ENCODE measurements around the gene PTTG1IP. TPM values are rescaled to one million over a fixed set of nuclear protein-coding genes. Genes with fewer than 3 reads are reported as not detected.
A peak's percentile ranks its signal among the peaks of the same experiment; 100 is the strongest.

The PTTG1IP gene
- total RNA-seq, 2 experiments from 2014 or later, result 54.9 to 55.2 TPM

DNA sequence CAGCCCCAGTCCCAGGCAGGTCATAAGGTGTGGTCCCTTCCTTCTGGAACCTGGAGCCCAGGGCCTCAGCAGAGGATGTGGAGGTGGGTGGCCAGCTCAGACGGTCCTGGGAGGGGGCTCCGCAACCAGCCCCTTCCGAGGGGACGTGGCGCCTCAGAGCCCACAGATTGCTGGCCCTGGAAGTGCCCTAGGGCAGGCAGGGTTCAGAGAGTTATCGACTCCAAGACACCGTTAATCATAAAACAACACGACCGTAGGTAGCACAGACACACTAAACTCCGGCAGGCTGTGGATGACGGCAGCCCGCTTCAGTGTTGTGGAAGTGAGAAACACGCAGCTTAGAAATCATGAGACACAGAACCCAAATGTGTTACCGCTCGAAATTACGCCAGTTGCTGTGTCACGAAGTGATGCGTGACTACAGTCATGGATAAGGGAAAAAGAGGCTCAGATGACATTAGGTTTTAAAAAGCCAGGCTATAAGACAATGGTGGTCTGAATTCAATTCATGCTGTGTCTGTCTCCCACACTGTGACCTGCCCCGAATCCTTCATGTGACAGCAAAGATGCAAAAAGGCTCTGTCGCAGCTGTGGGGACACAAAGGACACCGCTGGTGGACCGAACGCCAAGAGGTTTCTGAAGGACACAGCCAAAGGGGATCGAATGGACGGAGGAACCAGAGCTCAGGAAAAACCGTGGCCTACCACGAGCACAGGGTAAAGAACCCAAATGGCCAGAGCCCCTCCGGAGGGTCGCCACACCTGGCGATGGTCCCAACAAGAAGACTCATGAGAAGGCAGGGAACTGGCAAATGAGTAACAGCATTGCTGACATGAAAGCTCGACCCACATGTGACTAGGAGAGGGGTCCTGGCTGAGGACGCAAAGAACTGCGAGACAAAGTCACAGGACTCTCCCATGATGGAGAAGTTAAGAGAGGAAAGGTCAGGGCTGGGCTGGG is 53.9 kb downstream of the PTTG1IP start:
- no peak for ATAC-seq
- CTCF ChIA-PET, result interaction anchor here (1.0 kb wide), 1 partner anchor 481 kb away, joined by 3 read pairs; the partner anchor contains the start of gene CFAP410
- peak overlapping the region; percentile 64 for H3K27ac Mint-ChIP-seq

DNA sequence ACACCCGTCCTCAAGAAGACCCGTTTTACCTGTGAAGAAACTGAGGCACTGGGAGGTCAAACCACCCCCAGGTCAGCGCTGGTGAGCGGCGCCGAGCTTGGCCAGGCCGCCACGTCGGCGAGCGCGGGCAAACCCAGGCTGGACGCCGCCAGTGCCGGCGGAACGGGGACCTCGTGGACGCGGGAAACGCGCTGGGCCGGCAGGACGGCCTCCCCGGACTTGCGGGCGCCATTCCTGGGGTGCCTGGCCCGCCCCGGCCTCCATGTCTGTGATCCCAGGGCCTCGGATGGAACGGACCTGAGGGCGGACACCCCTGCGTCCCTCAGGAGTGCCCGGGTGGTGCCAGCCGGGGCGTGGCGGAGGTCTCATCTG is 54.9 kb downstream of the PTTG1IP start:
- H3K36me3 Mint-ChIP-seq (ENCODE audit: low read depth), result peaks cover 3% of the 10 kb centered on the region
- POLR2A ChIA-PET, result interaction anchor here (1.5 kb wide), 1 partner anchor 17 kb away, joined by 3 read pairs; the partner anchor contains the start of gene UBE2G2
- DNase-seq (no peak), ATAC-seq (no peak)
- H3K4me1 Mint-ChIP-seq (ENCODE audit: low read depth), result peaks cover 19% of the 10 kb centered on the region
- peaks cover 5% of the 10 kb centered on the region for H3K27me3 Mint-ChIP-seq (ENCODE audit: low read depth)
- H3K27ac Mint-ChIP-seq, result peak overlapping the region; percentile 64
- CTCF ChIA-PET, result no interaction called here
- H3K9me3 Mint-ChIP-seq (ENCODE audit: insufficient read depth), result peaks cover 19% of the 10 kb centered on the region
- peak overlapping the region; percentile 51 for H3K4me3 Mint-ChIP-seq

More for the DNA sequence above, 53.9 kb downstream of the PTTG1IP start:
- peaks cover 5% of the 10 kb centered on the region for H3K27me3 Mint-ChIP-seq (ENCODE audit: low read depth)
- peaks cover 5% of the 10 kb centered on the region for H3K36me3 Mint-ChIP-seq (ENCODE audit: low read depth)
- peaks cover 17% of the 10 kb centered on the region for H3K4me1 Mint-ChIP-seq (ENCODE audit: low read depth)
- POLR2A ChIA-PET, result interaction anchor here (1.1 to 1.5 kb wide), 2 partner anchors 18 to 54 kb away, joined by 3 to 4 read pairs; partner anchors contain the start of genes PTTG1IP and UBE2G2
- no peak for DNase-seq
- peak overlapping the region; percentile 51 for H3K4me3 Mint-ChIP-seq
- peaks cover 20% of the 10 kb centered on the region for H3K9me3 Mint-ChIP-seq (ENCODE audit: insufficient read depth)

DNA sequence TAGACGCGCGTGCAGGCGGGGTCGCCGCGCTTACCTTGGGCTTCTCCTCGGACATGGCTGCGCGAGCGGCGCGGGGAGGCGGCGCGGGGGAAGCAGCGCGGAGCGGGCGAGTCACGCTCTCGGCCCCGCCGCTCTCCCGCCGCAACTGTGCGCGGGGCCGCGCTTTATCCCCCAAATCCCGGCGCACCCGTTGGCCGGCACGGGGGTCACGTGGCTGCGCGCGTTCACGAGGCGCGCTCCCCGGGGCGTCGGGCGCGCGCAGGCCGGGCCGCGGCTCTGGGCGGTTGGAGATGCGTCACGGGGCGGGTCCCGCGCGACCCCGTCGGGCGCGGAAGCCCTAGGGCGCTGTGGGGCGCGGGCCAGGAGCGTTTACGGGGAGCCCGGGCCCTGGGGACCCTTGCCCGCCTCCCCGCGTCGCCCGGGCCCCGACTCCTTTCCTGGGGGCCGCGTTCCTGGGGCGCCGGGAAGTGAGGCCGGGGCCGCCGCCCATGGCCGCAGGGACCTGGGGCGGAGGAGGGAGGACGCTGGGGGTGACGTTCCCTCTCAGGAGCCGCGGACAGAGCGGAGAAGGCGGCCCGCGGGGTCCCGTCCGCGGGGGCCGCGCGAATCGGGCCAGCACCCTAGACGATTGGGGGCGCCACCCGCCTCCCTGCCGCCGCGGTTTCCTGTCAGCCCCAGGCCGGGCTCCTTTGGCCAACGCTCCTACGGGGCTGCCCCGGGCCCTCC is 55.4 kb downstream of the PTTG1IP start, which contains the start of gene SUMO3:
SUMO3 (minus strand) TSS at position 149 of the 726 bp plus-strand sequence; CDS start at position 55, 94 bp downstream.
- H3K36me3 Mint-ChIP-seq (ENCODE audit: low read depth), result peaks cover 3% of the 10 kb centered on the region
- H3K4me1 Mint-ChIP-seq (ENCODE audit: low read depth), result peaks cover 20% of the 10 kb centered on the region
- ATAC-seq, result peak; percentile 78
- CTCF ChIA-PET, result interaction anchor here (0.7 to 1.0 kb wide), 3 partner anchors 16 to 307 kb away, joined by 3 to 5 read pairs (median 4); partner anchors contain the start of gene UBE2G2
- DNase-seq, result peak; percentile 86
- peak within 1 kb of the TSS; percentile 64 for H3K27ac Mint-ChIP-seq
- H3K9me3 Mint-ChIP-seq (ENCODE audit: insufficient read depth), result peaks cover 14% of the 10 kb centered on the region
- H3K4me3 Mint-ChIP-seq, result peak within 1 kb of the TSS; percentile 74
- peaks cover 5% of the 10 kb centered on the region for H3K27me3 Mint-ChIP-seq (ENCODE audit: low read depth)
- POLR2A ChIA-PET, result interaction anchor here (1.0 kb wide), 1 partner anchor 110 kb away, joined by 3 read pairs; no protein-coding TSS in a partner anchor

DNA sequence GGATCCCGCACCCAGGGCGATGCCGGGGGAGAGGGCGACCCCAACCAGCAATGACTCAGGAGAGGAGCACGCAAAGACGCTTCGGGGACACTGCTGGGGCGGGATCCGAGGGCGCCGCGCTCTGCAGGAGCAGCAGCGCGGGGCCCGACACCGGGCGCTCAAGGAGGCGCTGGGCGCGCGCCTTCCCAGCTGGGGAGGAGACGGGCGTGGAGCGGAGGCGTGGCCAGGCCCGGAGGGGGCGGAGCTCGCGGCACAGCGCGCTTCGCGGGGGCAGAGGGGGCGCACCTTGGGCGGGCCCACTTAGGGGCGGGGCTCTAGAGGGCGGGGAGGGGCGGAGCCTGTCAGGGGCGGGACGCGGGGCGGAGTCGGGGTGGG is 56.0 kb downstream of the PTTG1IP start:
- peak overlapping the region; percentile 20 for H3K27ac Mint-ChIP-seq
- peaks cover 5% of the 10 kb centered on the region for H3K27me3 Mint-ChIP-seq (ENCODE audit: low read depth)
- ATAC-seq (peak; percentile 90), DNase-seq (peak; percentile 95)
- ChIA-PET CTCF (interaction anchor here (0.7 to 1.0 kb wide), 3 partner anchors 16 to 307 kb away, joined by 3 to 5 read pairs (median 4); partner anchors contain the start of gene UBE2G2), POLR2A (interaction anchor here (0.6 to 1.0 kb wide), 2 partner anchors 55 to 111 kb away, joined by 3 to 4 read pairs; no protein-coding TSS in a partner anchor)
- H3K4me1 Mint-ChIP-seq (ENCODE audit: low read depth), result peaks cover 24% of the 10 kb centered on the region
- peak overlapping the region; percentile 74 for H3K4me3 Mint-ChIP-seq
- peaks cover 6% of the 10 kb centered on the region for H3K36me3 Mint-ChIP-seq (ENCODE audit: low read depth)
- peaks cover 8% of the 10 kb centered on the region for H3K9me3 Mint-ChIP-seq (ENCODE audit: insufficient read depth)

DNA sequence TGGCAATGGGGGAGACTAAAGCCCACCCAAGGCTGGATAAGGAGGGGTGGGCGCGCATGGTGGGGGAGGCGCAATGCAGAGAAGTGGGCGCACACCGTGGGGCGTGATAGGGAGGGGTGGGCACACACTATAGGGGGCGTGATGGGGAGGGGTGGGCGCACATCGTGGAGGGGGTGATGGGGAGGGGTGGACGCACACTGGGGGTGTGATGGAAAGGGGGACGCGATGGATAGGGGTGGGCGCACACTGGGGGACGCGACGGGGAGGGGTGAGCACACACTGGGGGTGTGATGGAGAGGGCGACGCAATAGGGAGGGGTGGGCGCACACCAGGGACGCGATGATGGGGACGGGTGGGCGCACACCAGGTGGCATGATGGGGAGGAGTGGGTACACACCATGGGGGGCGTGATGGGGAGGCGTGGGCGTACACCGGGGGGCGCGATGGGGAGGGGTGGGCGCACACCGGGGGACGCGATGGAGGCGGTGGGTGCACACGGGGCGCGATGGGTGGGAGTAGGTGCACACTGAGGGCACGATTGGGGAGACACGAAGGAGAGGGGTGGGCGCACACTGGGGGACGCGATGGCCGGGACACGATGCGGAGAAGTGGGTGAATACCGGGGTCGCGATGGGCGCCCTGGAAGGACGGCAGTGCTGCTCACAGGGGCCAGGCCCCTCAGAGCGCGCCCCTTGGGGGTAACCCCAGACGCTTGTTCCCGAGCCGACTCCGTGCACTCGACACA is 56.6 kb downstream of the PTTG1IP start:
- Mint-ChIP-seq H3K27ac (peak overlapping the region; percentile 20), H3K9me3 (ENCODE audit: insufficient read depth) (peaks cover 2% of the 10 kb centered on the region), H3K36me3 (ENCODE audit: low read depth) (peaks cover 3% of the 10 kb centered on the region), H3K4me3 (peak overlapping the region; percentile 74), H3K27me3 (ENCODE audit: low read depth) (peaks cover 5% of the 10 kb centered on the region), H3K4me1 (ENCODE audit: low read depth) (peaks cover 28% of the 10 kb centered on the region)
- ChIA-PET POLR2A (interaction anchor here (0.6 to 1.0 kb wide), 2 partner anchors 55 to 111 kb away, joined by 3 to 4 read pairs; no protein-coding TSS in a partner anchor), CTCF (interaction anchor here (1.0 kb wide), 2 partner anchors 116 to 306 kb away, joined by 3 to 4 read pairs; no protein-coding TSS in a partner anchor)
- DNase-seq, result no peak
- no peak for ATAC-seq

DNA sequence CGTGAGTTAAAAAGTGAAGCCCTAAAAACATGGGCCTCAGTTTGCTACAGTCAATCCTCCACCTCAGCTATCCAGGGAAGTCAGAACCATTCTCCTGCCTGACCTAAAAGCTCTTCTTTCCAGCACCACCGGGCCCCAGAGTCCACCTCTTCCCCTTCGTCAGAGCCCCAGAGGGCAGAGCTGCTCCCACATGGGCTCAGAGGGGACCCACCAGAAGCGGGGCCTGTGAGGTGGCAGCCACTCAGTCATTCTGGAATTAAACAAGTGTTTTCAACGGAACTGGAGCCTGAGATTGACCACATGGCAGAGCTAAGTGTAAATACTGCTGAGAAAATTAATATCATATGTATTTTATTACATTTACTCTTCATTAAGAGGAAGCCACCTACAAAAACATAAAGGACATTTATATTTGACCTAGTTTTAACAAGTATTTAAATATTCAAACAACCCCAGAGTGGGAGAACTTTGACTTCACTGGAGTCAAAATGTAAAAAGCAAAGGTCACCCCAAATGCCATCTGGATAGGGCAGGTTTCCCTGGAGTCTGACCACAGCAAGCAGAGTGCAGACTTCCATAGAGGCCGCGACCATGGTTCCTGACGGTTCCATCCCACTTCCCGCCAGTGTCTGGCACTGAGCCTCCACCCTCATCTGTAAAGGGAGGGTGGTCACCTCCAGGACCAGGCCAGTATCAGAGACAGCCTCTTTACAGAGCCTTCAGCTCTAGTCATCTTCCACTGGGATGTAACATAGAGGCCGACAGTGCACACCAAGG is 57.5 kb downstream of the PTTG1IP start:
- POLR2A ChIA-PET, result interaction anchor here (0.8 kb wide), 2 partner anchors 15 to 124 kb away, joined by 3 read pairs; no protein-coding TSS in a partner anchor
- Mint-ChIP-seq H3K27me3 (ENCODE audit: low read depth) (peaks cover 2% of the 10 kb centered on the region), H3K36me3 (ENCODE audit: low read depth) (peaks cover 8% of the 10 kb centered on the region), H3K27ac (no peak overlapping the region), H3K4me3 (peak overlapping the region; percentile 72), H3K9me3 (ENCODE audit: insufficient read depth) (no peaks in the 10 kb centered on the region), H3K4me1 (ENCODE audit: low read depth) (peaks cover 32% of the 10 kb centered on the region)
- ATAC-seq (no peak), DNase-seq (no peak)
- CTCF ChIA-PET, result interaction anchor here (2.2 to 2.6 kb wide), 2 partner anchors 14 to 23 kb away, joined by 10 to 13 read pairs; partner anchors contain the start of gene UBE2G2

DNA sequence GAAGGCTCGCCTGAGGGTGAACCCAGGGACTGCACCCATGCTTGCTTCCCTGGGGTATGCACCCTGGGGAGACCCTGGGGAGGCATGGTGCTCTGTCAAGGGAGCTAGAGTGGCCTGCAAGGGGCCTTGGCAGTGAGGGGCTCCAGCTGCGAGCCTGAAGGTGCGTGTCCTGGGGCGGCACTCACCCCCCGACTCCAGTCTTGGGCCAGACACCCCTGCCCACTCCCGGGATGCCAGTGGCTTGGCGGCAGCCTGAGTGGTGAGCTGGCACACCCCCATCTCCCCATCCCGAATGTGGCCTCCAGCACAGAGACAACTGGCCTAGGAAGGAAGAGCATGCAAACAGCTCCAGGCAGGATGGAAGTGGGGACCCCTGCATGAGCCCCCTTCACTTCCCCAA is 58.3 kb downstream of the PTTG1IP start:
- POLR2A ChIA-PET, result interaction anchor here (0.8 kb wide), 1 partner anchor 15 kb away, joined by 3 read pairs; no protein-coding TSS in a partner anchor
- Mint-ChIP-seq H3K36me3 (ENCODE audit: low read depth) (peaks cover 10% of the 10 kb centered on the region), H3K27ac (no peak overlapping the region), H3K4me1 (ENCODE audit: low read depth) (peaks cover 32% of the 10 kb centered on the region), H3K27me3 (ENCODE audit: low read depth) (peaks cover 2% of the 10 kb centered on the region), H3K9me3 (ENCODE audit: insufficient read depth) (no peaks in the 10 kb centered on the region), H3K4me3 (no peak overlapping the region)
- CTCF ChIA-PET, result interaction anchor here (2.2 to 2.6 kb wide), 2 partner anchors 13 to 22 kb away, joined by 10 to 13 read pairs; partner anchors contain the start of gene UBE2G2
- ATAC-seq (no peak), DNase-seq (no peak)

DNA sequence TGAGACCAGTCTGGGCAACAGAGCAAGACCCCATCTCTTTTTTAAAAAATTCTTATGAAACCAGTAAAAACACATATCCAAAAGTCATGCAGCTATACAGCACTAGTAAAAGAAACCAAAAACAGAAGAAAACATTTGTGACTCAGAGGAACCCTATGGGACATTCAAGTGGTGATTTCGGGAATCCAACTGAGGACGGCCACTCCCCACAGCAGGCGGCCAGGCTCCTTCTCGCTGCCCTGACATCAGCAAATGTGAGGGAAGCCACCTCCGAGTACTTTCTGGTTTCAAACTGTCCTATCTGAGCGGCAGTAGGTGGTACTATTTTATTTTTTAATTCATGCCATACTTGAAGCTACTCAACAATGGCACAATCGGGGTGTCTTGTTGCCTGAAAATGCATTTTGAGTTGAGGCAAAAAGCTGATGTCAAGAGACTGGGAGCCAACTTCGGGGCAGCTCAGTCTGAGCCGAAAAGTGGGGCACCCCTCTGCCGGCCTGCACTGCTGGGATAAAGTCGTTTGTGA is 58.9 kb downstream of the PTTG1IP start:
- Mint-ChIP-seq H3K4me1 (ENCODE audit: low read depth) (peaks cover 32% of the 10 kb centered on the region), H3K27ac (no peak overlapping the region), H3K4me3 (no peak overlapping the region), H3K27me3 (ENCODE audit: low read depth) (peaks cover 2% of the 10 kb centered on the region), H3K9me3 (ENCODE audit: insufficient read depth) (no peaks in the 10 kb centered on the region), H3K36me3 (ENCODE audit: low read depth) (peaks cover 14% of the 10 kb centered on the region)
- DNase-seq, result no peak
- POLR2A ChIA-PET, result interaction anchor here (2.0 kb wide), 1 partner anchor 12 kb away, joined by 4 read pairs; the partner anchor contains the start of gene UBE2G2
- CTCF ChIA-PET, result interaction anchor here (2.2 to 2.6 kb wide), 2 partner anchors 13 to 21 kb away, joined by 10 to 13 read pairs; partner anchors contain the start of gene UBE2G2
- no peak for ATAC-seq

DNA sequence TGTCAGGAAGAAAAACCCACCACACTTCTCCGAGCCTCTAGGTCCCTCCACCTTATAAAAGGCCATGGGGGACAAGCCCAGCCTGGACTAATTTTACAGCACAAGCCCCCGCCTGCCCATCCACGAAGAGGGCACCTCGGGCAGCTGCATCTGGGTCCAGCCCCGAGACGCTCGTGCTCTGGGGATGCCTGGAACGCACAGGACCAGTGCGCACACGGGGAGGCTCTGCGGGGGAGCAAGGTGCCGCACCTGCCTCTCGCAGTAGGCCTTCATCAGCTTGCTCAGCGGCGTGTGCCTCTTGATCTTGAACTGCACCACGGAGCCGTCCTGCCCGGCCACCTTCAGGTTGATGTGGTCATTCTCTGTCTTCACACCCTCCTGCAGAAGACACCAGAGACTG is 59.8 kb downstream of the PTTG1IP start:
- no peaks in the 10 kb centered on the region for H3K27me3 Mint-ChIP-seq (ENCODE audit: low read depth)
- no peak overlapping the region for H3K27ac Mint-ChIP-seq
- H3K36me3 Mint-ChIP-seq (ENCODE audit: low read depth), result peaks cover 19% of the 10 kb centered on the region
- peaks cover 32% of the 10 kb centered on the region for H3K4me1 Mint-ChIP-seq (ENCODE audit: low read depth)
- H3K9me3 Mint-ChIP-seq (ENCODE audit: insufficient read depth), result no peaks in the 10 kb centered on the region
- no peak overlapping the region for H3K4me3 Mint-ChIP-seq
- ATAC-seq (no peak), DNase-seq (no peak)
- ChIA-PET POLR2A (interaction anchor here (2.0 kb wide), 1 partner anchor 12 kb away, joined by 4 read pairs; the partner anchor contains the start of gene UBE2G2), CTCF (interaction anchor here (1.1 to 2.6 kb wide), 4 partner anchors 12 to 20 kb away, joined by 3 to 13 read pairs (median 7); partner anchors contain the start of gene UBE2G2)
